ENCODE results near the gene ADAMTS12. TPM values are rescaled to one million over a fixed set of nuclear protein-coding genes. Genes with fewer than 3 reads are reported as not detected.

Gene ADAMTS12
- total RNA-seq, 1 experiment from 2014 or later, result 0.05 TPM

DNA sequence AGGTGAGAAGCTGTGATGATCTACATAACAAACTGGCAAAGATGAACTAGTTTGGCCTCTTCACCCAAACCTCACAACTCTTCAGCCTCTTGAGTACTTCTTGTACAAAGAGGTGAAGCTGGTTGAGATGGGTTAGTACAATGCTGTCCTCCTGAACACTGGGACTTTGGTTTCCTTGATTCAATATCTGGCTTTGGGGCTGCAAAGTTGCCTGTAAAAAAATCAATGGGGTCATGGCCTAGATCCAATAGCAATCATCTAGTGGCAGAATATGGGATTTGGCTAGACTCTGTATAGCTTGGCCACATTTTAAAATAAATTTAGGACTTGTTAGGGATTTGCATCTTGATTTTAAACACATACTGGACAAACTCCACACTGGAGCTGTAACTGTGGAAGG, 179.1 kb downstream of the ADAMTS12 start:
- CTCF ChIA-PET, result no interaction called here
- no peaks in the 10 kb centered on the region for H3K9me2 ChIP-seq (ENCODE audit: insufficient read depth)

DNA sequence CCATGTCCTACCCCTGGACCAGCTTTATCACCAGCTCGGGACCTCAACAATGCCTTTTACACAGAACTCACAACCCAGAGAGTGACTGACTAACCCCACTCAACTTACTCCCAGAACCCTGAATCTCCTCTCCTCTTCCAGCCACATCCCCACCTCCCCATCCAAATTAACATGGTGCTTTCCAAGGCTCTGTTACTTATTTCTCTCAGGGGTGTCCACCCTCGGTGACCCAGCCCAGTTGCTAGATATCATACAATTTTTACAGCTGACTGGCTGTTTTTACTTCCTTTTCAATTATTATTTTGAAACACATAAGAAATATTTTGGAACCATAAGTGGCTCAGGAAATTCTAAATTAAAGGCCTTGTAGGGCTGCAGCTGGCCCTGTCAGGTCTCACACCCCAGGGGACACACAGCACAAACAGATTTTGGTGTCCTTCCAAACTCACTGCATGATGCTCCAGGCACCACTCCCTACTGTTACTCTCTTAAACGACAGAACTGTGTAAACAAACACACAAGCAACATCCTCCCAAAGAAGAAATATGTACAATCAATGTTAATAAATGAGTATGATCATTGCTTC, 180.6 kb downstream of the ADAMTS12 start:
- Histone ChIP-seq H2AFZ (ENCODE audit: low read depth, low read length, poor library complexity, severe bottlenecking) (no peak overlapping the region), H3K9me3 (ENCODE audit: control insufficient read depth in 1 of 2, insufficient read depth in 1 of 2, low read depth in 1 of 2, low read length in 2 of 2) (no peaks in the 10 kb centered on the region), H3K4me3 (replicated peaks in 1 of 2; ENCODE audit: low read depth in 1 of 2, low read length in 2 of 2) (no peak overlapping the region), H3K27ac (ENCODE audit: low read depth, low read length) (no peak overlapping the region), H3K4me1 (ENCODE audit: control insufficient read depth in 1 of 2, insufficient read depth in 2 of 2, low read length in 2 of 2) (no peaks in the 10 kb centered on the region), H4K20me1 (ENCODE audit: insufficient read depth) (no peaks in the 10 kb centered on the region), H3K9me2 (ENCODE audit: insufficient read depth) (no peaks in the 10 kb centered on the region), H3K27me3 (ENCODE audit: insufficient read depth, low read length) (no peaks in the 10 kb centered on the region), H3K9ac (ENCODE audit: low read length) (no peak overlapping the region), H3K36me3 (ENCODE audit: control insufficient read depth in 1 of 2, insufficient read depth in 2 of 2, low read length in 2 of 2) (no peaks in the 10 kb centered on the region), H3K79me2 (ENCODE audit: insufficient read depth, low read length) (no peaks in the 10 kb centered on the region), H3K4me2 (ENCODE audit: low read length) (no peak overlapping the region)
- POLR2A ChIA-PET, result no interaction called here
- CTCF ChIA-PET, result no interaction called here
- no peak for DNase-seq (ENCODE audit: low read depth, low spot score)
- RAD21 ChIA-PET (ENCODE audit: low non-redundant PET in 1 of 2, low total read pairs in 2 of 2, uncharacterized antibody in 2 of 2, unreplicated experiment in 2 of 2), result no interaction called here
- no TSS peak for BruUV-seq (replicated peaks)
- intact Hi-C loops (cut with micrococcal nuclease), result no loop called here
- ATAC-seq, result no peak
- TF ChIP-seq, protein P1, sequence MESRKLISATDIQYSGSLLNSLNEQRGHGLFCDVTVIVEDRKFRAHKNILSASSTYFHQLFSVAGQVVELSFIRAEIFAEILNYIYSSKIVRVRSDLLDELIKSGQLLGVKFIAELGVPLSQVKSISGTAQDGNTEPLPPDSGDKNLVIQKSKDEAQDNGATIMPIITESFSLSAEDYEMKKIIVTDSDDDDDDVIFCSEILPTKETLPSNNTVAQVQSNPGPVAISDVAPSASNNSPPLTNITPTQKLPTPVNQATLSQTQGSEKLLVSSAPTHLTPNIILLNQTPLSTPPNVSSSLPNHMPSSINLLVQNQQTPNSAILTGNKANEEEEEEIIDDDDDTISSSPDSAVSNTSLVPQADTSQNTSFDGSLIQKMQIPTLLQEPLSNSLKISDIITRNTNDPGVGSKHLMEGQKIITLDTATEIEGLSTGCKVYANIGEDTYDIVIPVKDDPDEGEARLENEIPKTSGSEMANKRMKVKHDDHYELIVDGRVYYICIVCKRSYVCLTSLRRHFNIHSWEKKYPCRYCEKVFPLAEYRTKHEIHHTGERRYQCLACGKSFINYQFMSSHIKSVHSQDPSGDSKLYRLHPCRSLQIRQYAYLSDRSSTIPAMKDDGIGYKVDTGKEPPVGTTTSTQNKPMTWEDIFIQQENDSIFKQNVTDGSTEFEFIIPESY (IDR thresholded peaks at IDR 0.05; ENCODE audit: extremely low read depth, insufficient replicate concordance, low read length), result no peak
- TF ChIP-seq, protein P2, sequence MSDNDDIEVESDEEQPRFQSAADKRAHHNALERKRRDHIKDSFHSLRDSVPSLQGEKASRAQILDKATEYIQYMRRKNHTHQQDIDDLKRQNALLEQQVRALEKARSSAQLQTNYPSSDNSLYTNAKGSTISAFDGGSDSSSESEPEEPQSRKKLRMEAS (IDR thresholded peaks at IDR 0.05), result no peak
- TF ChIP-seq JUND (IDR thresholded peaks at IDR 0.05), result no peak
- no peak for TF ChIP-seq FOSL1 (IDR thresholded peaks at IDR 0.05; ENCODE audit: low read depth)
- no peak for TF ChIP-seq CBX3 (IDR thresholded peaks at IDR 0.05; ENCODE audit: low read depth)
- no peak for TF ChIP-seq ZFX (IDR thresholded peaks at IDR 0.05)
- TF ChIP-seq YY1 (IDR thresholded peaks at IDR 0.05; ENCODE audit: extremely low read depth, insufficient replicate concordance, low read depth, low read length), result no peak
- TF ChIP-seq EZH2phosphoT487 (IDR thresholded peaks at IDR 0.05; ENCODE audit: borderline replicate concordance), result no peak
- TF ChIP-seq EGR1 (IDR thresholded peaks at IDR 0.05; ENCODE audit: low read depth), result no peak
- TF ChIP-seq POLR2AphosphoS5 (IDR thresholded peaks at IDR 0.05; ENCODE audit: low read depth, low read length), result no peak
- no peak for TF ChIP-seq SP1 (IDR thresholded peaks at IDR 0.05; ENCODE audit: low read depth)
- no peak for TF ChIP-seq ELF1 (IDR thresholded peaks at IDR 0.05; ENCODE audit: borderline replicate concordance, low read depth)
- TF ChIP-seq TCF7L2 (IDR thresholded peaks at IDR 0.05; ENCODE audit: borderline replicate concordance, extremely low read depth, insufficient read depth, insufficient read length), result no peak

More for the DNA sequence above, 179.1 kb downstream of the ADAMTS12 start:
- no peak for ATAC-seq
- ChIA-PET RAD21 (ENCODE audit: low non-redundant PET in 1 of 2, low total read pairs in 2 of 2, uncharacterized antibody in 2 of 2, unreplicated experiment in 2 of 2) (no interaction called here), POLR2A (no interaction called here)
- no TSS peak for BruUV-seq (replicated peaks)
- no peak overlapping the region for H3K27ac ChIP-seq (ENCODE audit: low read depth, low read length)
- no peaks in the 10 kb centered on the region for H3K9me3 ChIP-seq (ENCODE audit: control insufficient read depth in 1 of 2, insufficient read depth in 1 of 2, low read depth in 1 of 2, low read length in 2 of 2)
- H3K4me2 ChIP-seq (ENCODE audit: low read length), result no peak overlapping the region
- no peak overlapping the region for H2AFZ ChIP-seq (ENCODE audit: low read depth, low read length, poor library complexity, severe bottlenecking)
- H3K79me2 ChIP-seq (ENCODE audit: insufficient read depth, low read length), result no peaks in the 10 kb centered on the region
- TF ChIP-seq EGR1 (IDR thresholded peaks at IDR 0.05; ENCODE audit: low read depth) (no peak), CBX3 (IDR thresholded peaks at IDR 0.05; ENCODE audit: low read depth) (no peak), EZH2phosphoT487 (IDR thresholded peaks at IDR 0.05; ENCODE audit: borderline replicate concordance) (no peak), POLR2A (IDR thresholded peaks at IDR 0.05; ENCODE audit: borderline replicate concordance, extremely low read depth, insufficient read depth, insufficient read length) (no peak), ZNF274 (IDR thresholded peaks at IDR 0.05; ENCODE audit: low read depth, low read length) (no peak), ZFX (IDR thresholded peaks at IDR 0.05) (no peak), POLR2AphosphoS5 (IDR thresholded peaks at IDR 0.05; ENCODE audit: low read depth, low read length) (no peak), JUND (IDR thresholded peaks at IDR 0.05) (no peak), SP1 (IDR thresholded peaks at IDR 0.05; ENCODE audit: low read depth) (no peak), SRF (IDR thresholded peaks at IDR 0.05; ENCODE audit: low read depth) (no peak), RAD21 (IDR thresholded peaks at IDR 0.05; ENCODE audit: low read depth) (no peak), EZH2 (IDR thresholded peaks at IDR 0.05) (no peak)
- TF ChIP-seq, protein P3, sequence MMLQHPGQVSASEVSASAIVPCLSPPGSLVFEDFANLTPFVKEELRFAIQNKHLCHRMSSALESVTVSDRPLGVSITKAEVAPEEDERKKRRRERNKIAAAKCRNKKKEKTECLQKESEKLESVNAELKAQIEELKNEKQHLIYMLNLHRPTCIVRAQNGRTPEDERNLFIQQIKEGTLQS (IDR thresholded peaks at IDR 0.05), result no peak
- H3K4me1 ChIP-seq (ENCODE audit: control insufficient read depth in 1 of 2, insufficient read depth in 2 of 2, low read length in 2 of 2), result no peaks in the 10 kb centered on the region
- no peak for DNase-seq (ENCODE audit: low read depth, low spot score)
- no peak overlapping the region for H3K4me3 ChIP-seq (replicated peaks in 1 of 2; ENCODE audit: low read depth in 1 of 2, low read length in 2 of 2)
- H3K27me3 ChIP-seq (ENCODE audit: insufficient read depth, low read length), result no peaks in the 10 kb centered on the region
- intact Hi-C loops (cut with micrococcal nuclease), result no loop called here
- no peaks in the 10 kb centered on the region for H4K20me1 ChIP-seq (ENCODE audit: insufficient read depth)
- H3K36me3 ChIP-seq (ENCODE audit: control insufficient read depth in 1 of 2, insufficient read depth in 2 of 2, low read length in 2 of 2), result no peaks in the 10 kb centered on the region
- H3K9ac ChIP-seq (ENCODE audit: low read length), result no peak overlapping the region

Data from HCT116 (cell line).